H9 (cell line): ENCODE data around the gene GRID1. TPM values are rescaled to one million over a fixed set of nuclear protein-coding genes. Genes with fewer than 3 reads are reported as not detected.

Source experiments
- DNase-seq: peaks from one replicate; pipeline ENCODE4 v3.0.0-alpha.2; 2017
- H2AFZ ChIP-seq: one replicate; pipeline ENCODE4 v1.6.1; 2013; ENCODE audit warnings: mild to moderate bottlenecking, low read length, control low read depth, moderate library complexity
- H2AK5ac ChIP-seq: 2 replicates; pipeline ENCODE4 v1.6.1; 2013; ENCODE audit warnings: low read length, control low read depth, mixed read lengths; ENCODE audit not compliant: insufficient read length
- H2BK120ac ChIP-seq: one replicate; pipeline ENCODE4 v1.6.1; 2013; ENCODE audit warnings: low read depth, mild to moderate bottlenecking, low read length, control low read depth, inconsistent platforms; ENCODE audit not compliant: poor library complexity, severe bottlenecking
- H2BK12ac ChIP-seq: 2 replicates; pipeline ENCODE4 v1.6.1; 2013; ENCODE audit warnings: low read length, control low read depth, mixed read lengths, low read depth; ENCODE audit not compliant: insufficient read length
- H2BK15ac ChIP-seq: 2 replicates; pipeline ENCODE4 v1.6.1; 2013; ENCODE audit warnings: low read depth, low read length, control low read depth
- H2BK20ac ChIP-seq: one replicate; pipeline ENCODE4 v1.6.1; 2013; ENCODE audit warnings: low read depth, mild to moderate bottlenecking, low read length, control low read depth, inconsistent platforms; ENCODE audit not compliant: poor library complexity, severe bottlenecking
- H2BK5ac ChIP-seq: 2 replicates; pipeline ENCODE4 v1.6.1; 2013; ENCODE audit warnings: low read length, control low read depth, mixed read lengths; ENCODE audit not compliant: insufficient read length
- H3K14ac ChIP-seq: 2 replicates; pipeline ENCODE4 v1.6.1; 2013; ENCODE audit warnings: low read length, control low read depth; ENCODE audit not compliant: insufficient read depth
- H3K18ac ChIP-seq: 2 replicates; pipeline ENCODE4 v1.6.1; 2013; ENCODE audit warnings: low read depth, mild to moderate bottlenecking, mixed read lengths, low read length, control low read depth; ENCODE audit not compliant: insufficient read length
- H3K23ac ChIP-seq: 2 replicates; pipeline ENCODE4 v1.6.1; 2013; ENCODE audit warnings: low read length, control low read depth, mixed read lengths, low read depth; ENCODE audit not compliant: insufficient read length
- H3K23me2 ChIP-seq: 2 replicates; pipeline ENCODE4 v1.6.1; 2013; ENCODE audit warnings: low read depth, mild to moderate bottlenecking, mixed read lengths, low read length, control low read depth; ENCODE audit not compliant: insufficient read length, poor library complexity, severe bottlenecking
- H3K27ac ChIP-seq: 2 replicates; pipeline ENCODE4 v1.5.1; 2013; ENCODE audit warnings: low read length, control low read depth, mixed read lengths, low read depth; ENCODE audit not compliant: insufficient read length
- H3K27me3 ChIP-seq: 2 replicates; pipeline ENCODE4 v1.6.1; 2013; ENCODE audit warnings: low read length, control low read depth, inconsistent platforms; ENCODE audit not compliant: insufficient read depth
- H3K4ac ChIP-seq: 2 replicates; pipeline ENCODE4 v1.6.1; 2013; ENCODE audit warnings: low read depth, mild to moderate bottlenecking, control low read depth, inconsistent platforms, low read length, moderate library complexity
- H3K4me1 ChIP-seq: 2 replicates; pipeline ENCODE4 v1.6.1; 2013; ENCODE audit warnings: low read length, control low read depth, inconsistent platforms; ENCODE audit not compliant: insufficient read depth
- H3K4me2 ChIP-seq: 2 replicates; pipeline ENCODE4 v1.6.1; 2013; ENCODE audit warnings: low read length, control low read depth, mixed read lengths; ENCODE audit not compliant: insufficient read length, insufficient read depth
- H3K56ac ChIP-seq: 2 replicates; pipeline ENCODE4 v1.6.1; 2013; ENCODE audit warnings: low read depth, mild to moderate bottlenecking, mixed read lengths, low read length, control low read depth; ENCODE audit not compliant: insufficient read length
- H3K79me1 ChIP-seq: 2 replicates; pipeline ENCODE4 v1.6.1; 2013; ENCODE audit warnings: low read depth, mild to moderate bottlenecking, moderate library complexity, low read length, control low read depth, inconsistent platforms; ENCODE audit not compliant: insufficient read depth, poor library complexity, severe bottlenecking
- H3K79me2 ChIP-seq: 2 replicates; pipeline ENCODE4 v1.6.1; 2013; ENCODE audit warnings: low read length, control low read depth, inconsistent platforms; ENCODE audit not compliant: insufficient read depth
- H3K9ac ChIP-seq: 2 replicates; pipeline ENCODE4 v1.6.1; 2013; ENCODE audit warnings: low read length, control low read depth, mixed read lengths; ENCODE audit not compliant: insufficient read length; ENCODE audit errors: extremely low read depth
- H3K9me3 ChIP-seq: one replicate; pipeline ENCODE4 v1.6.1; 2013; ENCODE audit warnings: low read depth, low read length, inconsistent platforms; ENCODE audit not compliant: control insufficient read depth
- H3T11ph ChIP-seq: one replicate; pipeline ENCODE4 v1.6.1; 2013; ENCODE audit warnings: mild to moderate bottlenecking, low read length, control low read depth, inconsistent platforms
- H4K20me1 ChIP-seq: one replicate; pipeline ENCODE4 v1.6.1; 2013; ENCODE audit not compliant: control insufficient read depth, insufficient read length, insufficient read depth
- H4K5ac ChIP-seq: 2 replicates; pipeline ENCODE4 v1.6.1; 2013; ENCODE audit warnings: low read depth, mild to moderate bottlenecking, mixed read lengths, low read length, control low read depth; ENCODE audit not compliant: insufficient read length
- H4K8ac ChIP-seq: replicated peaks from 2 replicates; pipeline ENCODE4 v1.6.1; 2013; ENCODE audit warnings: low read length, control low read depth, mixed read lengths, low read depth; ENCODE audit not compliant: insufficient read length
- H4K91ac ChIP-seq: 2 replicates; pipeline ENCODE4 v1.6.1; 2013; ENCODE audit warnings: low read depth, mild to moderate bottlenecking, moderate library complexity, mixed read lengths, low read length, control low read depth; ENCODE audit not compliant: insufficient read length
- H3K27ac Mint-ChIP-seq, 3 experiments: 2 replicates in 2 of 3; 3 replicates in 1 of 3; pipeline ENCODE4 v1.8.0; 2020 to 2021; ENCODE audit warnings: mixed read lengths in 3 of 3, mild to moderate bottlenecking in 1 of 3, moderate library complexity in 1 of 3
- H3K27me3 Mint-ChIP-seq: 2 replicates; pipeline ENCODE4 v1.8.0; 2021; ENCODE audit warnings: low read depth, mild to moderate bottlenecking, moderate library complexity, mixed read lengths
- H3K36me3 Mint-ChIP-seq, 3 experiments: 2 replicates in 2 of 3; 3 replicates in 1 of 3; pipeline ENCODE4 v1.8.0; 2020 to 2021; ENCODE audit warnings: low read depth in 3 of 3, mixed read lengths in 3 of 3; ENCODE audit not compliant: insufficient read depth in 1 of 3
- H3K4me1 Mint-ChIP-seq, 2 experiments: 2 replicates each; pipeline ENCODE4 v1.8.0; 2020; ENCODE audit warnings: mixed read lengths in 2 of 2
- H3K4me3 Mint-ChIP-seq, 2 experiments: 2 replicates in 1 of 2; 3 replicates in 1 of 2; pipeline ENCODE4 v1.8.0; 2020 to 2021; ENCODE audit warnings: mild to moderate bottlenecking in 2 of 2, mixed read lengths in 2 of 2, moderate library complexity in 1 of 2
- H3K9me3 Mint-ChIP-seq, 2 experiments: 2 replicates in 1 of 2; 3 replicates in 1 of 2; pipeline ENCODE4 v1.8.0; 2020; ENCODE audit warnings: mild to moderate bottlenecking in 2 of 2, mixed read lengths in 2 of 2, moderate library complexity in 1 of 2
- CTCF ChIP-seq: fragments of 200-600 bp; sonication (generic); conservative IDR thresholded peaks from 3 replicates; pipeline ENCODE4 v1.8.0; 2021; ENCODE audit warnings: antibody characterized with exemption, mild to moderate bottlenecking
- WGBS: extraction: QIAGEN DNeasy Blood & Tissue Kit; methylation state at CpG from one replicate; pipeline ENCODE4 v1.1.7; 2013; ENCODE audit warnings: missing lambda C conversion rate, low lambda C conversion rate, mixed read lengths; ENCODE audit not compliant: insufficient read length; ENCODE audit errors: extremely low coverage; 5-methylcytosine and 5-hydroxymethylcytosine counted together
- total RNA-seq: library from RNA; stranded (reverse); gene quantifications from 2 replicates; pipeline ENCODE4 v1.2.1, GENCODE V29; 2021

The GRID1 gene
- total RNA-seq, 1 experiment from 2014 or later = 0.35 TPM

GRCh38 chr10:86197166-86197790 is 169.3 kb downstream of the GRID1 start:
- Histone ChIP-seq H4K5ac (no peak overlapping the region), H3K4me2 (no peak overlapping the region), H4K91ac (no peak overlapping the region), H3K4ac (no peak overlapping the region), H2AFZ (no peak overlapping the region), H3K27ac (no peak overlapping the region), H3K23me2 (no peaks in the 10 kb centered on the region), H3K79me2 (no peaks in the 10 kb centered on the region), H4K20me1 (no peaks in the 10 kb centered on the region), H3K23ac (no peak overlapping the region), H2BK12ac (no peak overlapping the region), H3K18ac (no peak overlapping the region), H3K4me1 (no peaks in the 10 kb centered on the region), H3K9me3 (no peaks in the 10 kb centered on the region), H3T11ph (no peak overlapping the region), H3K79me1 (no peaks in the 10 kb centered on the region), H2BK20ac (no peak overlapping the region), H3K56ac (no peak overlapping the region), H2BK120ac (no peak overlapping the region), H2AK5ac (no peak overlapping the region), H2BK15ac (no peak overlapping the region), H2BK5ac (no peak overlapping the region), H4K8ac (no peak overlapping the region), H3K27me3 (no peaks in the 10 kb centered on the region), H3K14ac (no peak overlapping the region), H3K9ac (no peak overlapping the region)
- Mint-ChIP-seq H3K27ac (no peak overlapping the region), H3K36me3 (no peaks in the 10 kb centered on the region), H3K9me3 (no peaks in the 10 kb centered on the region), H3K4me1 (no peaks in the 10 kb centered on the region), H3K27me3 (peaks cover 10% of the 10 kb centered on the region), H3K4me3 (no peak overlapping the region)
- TF ChIP-seq CTCF = no peak
- no CpG with 5 or more reads among the region's 15 CpGs for WGBS
- DNase-seq = no peak
